Stimulated activated CD8-positive, alpha-beta memory T cell treated with anti-CD3 and anti-CD28 coated beads, Interleukin-7, amount 100 ng/mL, for 4 hours (primary cell): Measurements from ENCODE around the gene KCNQ1.

Source experiments
- DNase-seq, 2 donors: peaks; one replicate each; pipeline ENCODE4 v3.0.0-alpha.2; 2020; ENCODE audit warnings: low read depth in 2 of 2

The KCNQ1 gene

GRCh38 chr11:2825889-2826678, 381.3 kb downstream of the KCNQ1 start:
- no peak for DNase-seq

DNA sequence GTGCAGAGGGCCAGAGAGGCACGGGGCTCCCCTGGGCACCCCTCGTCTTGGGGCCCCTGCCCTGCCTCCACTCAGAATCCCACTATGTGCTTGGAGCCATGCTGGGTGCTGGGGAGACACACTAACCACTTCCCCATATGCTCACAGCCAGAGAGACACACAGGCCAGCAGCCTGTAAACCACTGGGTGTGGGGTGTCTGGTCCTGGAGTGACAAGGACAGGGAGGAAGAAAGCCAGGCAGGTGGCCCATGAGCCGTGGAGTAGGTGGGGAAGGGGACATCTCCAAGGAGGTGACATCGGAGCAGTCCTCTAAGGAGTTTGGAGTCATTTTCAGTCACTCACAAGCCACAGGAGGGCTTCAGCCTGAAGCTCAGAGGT, 381.9 kb downstream of the KCNQ1 start:
- no peak for DNase-seq

DNA sequence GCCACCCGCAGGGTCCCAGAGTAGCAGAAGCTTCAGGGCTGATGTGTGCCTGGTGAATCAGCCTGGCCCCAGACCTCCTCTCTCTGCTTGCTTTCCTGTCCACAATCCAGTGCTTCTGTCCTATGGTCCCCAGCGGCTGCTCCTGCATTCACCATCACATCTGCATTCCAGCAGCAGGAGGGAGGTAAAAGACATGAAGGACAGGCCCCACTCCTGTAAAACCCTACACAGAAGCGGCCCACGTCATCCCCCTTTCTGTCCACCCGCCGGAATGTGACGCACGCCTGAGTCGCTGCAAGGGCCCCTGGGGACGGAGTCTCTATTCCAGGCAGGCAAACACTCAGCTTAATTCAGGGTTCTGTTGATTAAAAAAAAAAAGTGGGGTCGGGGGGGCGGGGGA, 382.4 kb downstream of the KCNQ1 start:
- no peak for DNase-seq

DNA sequence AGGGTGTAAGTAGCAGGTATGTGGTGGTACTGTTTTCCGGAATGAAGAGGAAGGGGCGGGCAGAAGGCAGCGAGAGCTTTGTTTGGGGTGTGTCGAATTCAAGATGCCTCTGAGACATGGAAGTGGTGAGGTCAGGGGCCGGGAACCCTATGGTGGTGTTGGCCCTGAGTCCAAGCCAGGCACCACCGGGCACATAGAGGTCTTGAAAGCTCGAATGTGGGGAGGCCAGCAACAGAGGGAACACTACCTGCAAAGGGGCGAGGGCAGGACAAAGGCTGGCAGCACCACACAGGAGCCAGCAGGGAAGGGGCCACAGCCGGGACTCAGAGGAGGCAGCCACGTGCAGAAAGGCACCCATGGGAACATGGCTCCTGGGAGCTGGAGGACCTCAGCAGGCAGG, 383.0 kb downstream of the KCNQ1 start:
- DNase-seq = no peak

- no peak for DNase-seq
Measured at GRCh38 chr11:2828585-2829330, 383.9 kb downstream of the KCNQ1 start.

- no peak for DNase-seq
Measured at GRCh38 chr11:2830030-2830812, 385.4 kb downstream of the KCNQ1 start.

GRCh38 chr11:2830886-2831285, 386.1 kb downstream of the KCNQ1 start:
- DNase-seq = no peak

GRCh38 chr11:2831781-2832532, 387.1 kb downstream of the KCNQ1 start:
- DNase-seq = no peak

GRCh38 chr11:2832533-2833020, 387.8 kb downstream of the KCNQ1 start:
- no peak for DNase-seq

GRCh38 chr11:2833051-2833715, 388.4 kb downstream of the KCNQ1 start:
- DNase-seq = no peak

DNA sequence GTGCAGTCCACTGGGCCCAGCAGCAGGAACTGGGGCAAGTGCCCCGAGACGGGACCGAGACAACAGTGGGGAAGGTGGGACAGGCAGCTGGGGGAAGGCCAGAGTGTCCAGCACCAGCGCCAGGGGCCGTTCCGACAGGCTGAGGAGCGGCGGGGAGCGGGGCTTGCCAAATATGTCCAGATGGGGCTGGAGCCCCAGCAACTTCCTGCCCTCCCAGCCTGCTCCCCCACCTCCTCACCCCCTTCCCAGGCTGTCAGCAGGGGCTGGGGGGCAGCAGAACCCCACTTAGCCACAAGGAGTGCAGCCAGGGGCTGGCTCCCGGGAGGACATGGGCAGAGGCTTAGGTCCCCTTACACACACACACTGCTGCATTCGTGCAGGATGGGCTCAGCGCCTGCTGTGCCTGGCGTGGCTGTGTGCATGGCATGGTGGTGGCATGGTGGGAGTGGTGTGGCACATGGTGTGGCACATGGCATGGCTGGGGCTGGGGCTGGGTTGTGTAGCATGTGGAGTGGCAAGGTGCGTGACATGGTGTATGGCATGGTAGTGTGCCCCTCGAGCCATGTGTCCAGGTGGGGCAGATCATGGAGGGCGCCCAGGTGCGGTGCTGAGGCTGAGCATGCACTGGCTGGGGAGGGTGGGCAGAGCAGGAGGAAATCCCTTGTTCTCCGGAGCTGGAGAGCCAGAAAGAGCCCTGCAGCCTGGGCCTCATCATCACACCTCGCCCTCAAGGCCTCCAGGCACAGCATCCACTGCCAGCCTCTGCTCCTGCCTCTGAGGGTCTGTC, 389.1 kb downstream of the KCNQ1 start:
- no peak for DNase-seq

DNA sequence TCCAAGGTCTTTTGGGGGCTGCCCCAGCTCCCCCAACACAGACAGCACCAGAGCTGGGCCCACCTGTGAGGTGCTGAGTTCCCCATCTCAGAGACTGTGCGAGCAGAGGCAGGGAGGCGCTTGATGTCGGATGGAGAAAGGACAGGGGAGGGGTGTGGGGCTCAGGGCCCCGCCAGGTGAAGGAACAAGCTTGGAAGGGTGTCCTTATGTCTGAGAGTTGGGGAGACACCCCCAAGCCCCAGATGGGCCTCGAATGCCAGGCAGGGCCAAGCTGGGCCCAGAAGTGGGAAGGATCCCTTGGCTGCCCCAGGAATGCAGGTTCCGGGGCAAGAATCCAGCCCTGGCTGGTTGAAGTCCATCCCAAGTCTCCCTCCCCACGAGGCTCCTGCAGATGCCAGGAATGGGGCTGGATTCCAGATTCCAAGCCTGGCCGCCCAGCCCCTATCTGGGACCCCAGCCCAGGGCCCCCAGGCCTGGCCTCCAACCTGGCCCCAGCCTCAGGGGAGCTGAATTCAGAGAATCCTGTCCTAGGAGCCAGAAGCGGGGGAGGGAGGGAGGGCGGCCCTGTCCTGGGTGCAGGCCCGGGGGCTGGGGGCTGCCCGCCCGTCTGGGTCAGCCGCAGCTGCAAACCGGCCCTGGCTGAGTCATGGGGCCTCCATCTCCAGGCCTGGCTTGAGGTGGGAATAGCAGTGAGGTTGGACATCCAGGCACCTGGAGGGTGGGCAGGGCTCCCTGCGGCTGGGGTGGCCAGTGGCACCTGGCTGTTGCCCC, 389.9 kb downstream of the KCNQ1 start:
- no peak for DNase-seq

- DNase-seq = no peak
Measured at GRCh38 chr11:2835296-2835695, 390.5 kb downstream of the KCNQ1 start.

DNA sequence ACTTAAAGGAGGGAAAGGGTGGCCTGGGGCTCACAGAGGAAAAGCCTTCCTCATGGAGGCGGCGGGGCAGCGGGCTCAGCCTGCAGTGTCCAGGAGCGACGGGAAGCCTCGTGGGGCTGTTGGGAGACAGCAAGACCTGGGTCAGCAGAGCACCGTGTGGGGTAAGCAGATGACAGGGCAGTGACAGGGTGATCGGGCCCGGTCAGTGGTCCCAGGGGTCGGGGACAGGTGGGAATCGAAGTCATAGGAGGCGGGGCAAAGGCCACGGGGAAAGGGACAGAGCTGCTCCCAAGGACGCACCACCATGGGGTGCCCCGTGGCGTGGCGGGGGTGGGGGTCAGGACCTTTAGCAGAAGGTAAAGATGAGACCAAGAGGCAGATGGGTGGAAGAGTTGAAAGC, 390.9 kb downstream of the KCNQ1 start:
- no peak for DNase-seq

DNA sequence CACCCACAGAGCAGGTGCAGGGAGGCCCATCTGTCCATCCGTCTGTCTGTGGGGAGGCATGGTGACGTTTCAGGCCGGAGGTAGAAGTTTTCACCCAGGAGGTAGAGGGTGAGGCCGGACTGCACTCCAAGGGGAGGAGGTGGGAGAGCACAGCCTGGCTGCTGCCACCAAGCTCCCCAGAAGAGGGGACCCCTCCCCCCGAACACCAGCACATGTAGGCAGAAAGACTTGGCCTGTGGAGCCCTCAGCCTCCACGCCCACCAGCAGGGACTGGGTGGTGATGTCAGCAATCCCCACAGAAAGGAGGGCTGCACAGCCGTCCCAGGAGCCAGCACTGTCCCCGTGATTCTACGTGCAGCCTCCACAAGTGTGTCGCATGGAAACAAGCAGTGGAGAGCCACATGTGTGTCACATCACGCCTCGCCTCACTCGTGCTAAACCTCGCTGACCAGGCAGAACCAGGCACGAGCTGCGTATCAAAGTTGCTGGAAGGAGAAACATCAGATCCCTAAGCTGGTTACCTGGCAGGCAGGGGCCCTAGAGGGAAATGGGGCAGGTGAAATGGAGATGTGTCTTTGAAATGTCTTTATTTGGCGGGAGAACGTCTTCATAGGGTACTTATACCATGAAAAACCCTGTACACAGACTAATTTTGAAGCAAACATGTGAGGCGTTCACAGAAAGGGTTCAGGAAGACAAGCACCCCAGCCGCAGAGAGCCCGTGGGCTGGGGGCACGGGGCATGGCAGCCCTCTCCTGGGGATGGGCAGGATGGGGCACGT, 391.7 kb downstream of the KCNQ1 start:
- DNase-seq = no peak

- no peak for DNase-seq
Measured at GRCh38 chr11:2837096-2837601, 392.3 kb downstream of the KCNQ1 start.

DNA sequence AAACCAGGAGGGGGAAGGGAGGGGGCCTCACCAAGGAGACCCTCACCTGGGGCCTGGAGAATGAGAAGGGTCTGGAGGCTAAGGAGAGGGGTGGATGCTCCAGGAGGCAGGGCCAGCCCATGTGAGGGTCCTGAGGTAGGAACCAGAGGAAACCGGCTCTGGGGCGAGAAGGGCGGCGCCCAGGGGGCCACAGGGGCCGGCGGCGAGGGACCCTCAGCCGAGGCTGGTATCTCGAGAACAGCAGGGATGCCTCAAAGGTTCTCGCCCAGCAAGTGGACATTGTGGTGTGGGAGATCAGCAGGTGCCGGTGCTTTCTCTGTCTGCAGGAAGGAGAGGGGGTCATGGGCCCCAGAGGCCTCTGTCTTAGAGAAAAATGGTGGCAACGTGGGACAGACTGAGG, 392.8 kb downstream of the KCNQ1 start:
- DNase-seq = no peak

DNA sequence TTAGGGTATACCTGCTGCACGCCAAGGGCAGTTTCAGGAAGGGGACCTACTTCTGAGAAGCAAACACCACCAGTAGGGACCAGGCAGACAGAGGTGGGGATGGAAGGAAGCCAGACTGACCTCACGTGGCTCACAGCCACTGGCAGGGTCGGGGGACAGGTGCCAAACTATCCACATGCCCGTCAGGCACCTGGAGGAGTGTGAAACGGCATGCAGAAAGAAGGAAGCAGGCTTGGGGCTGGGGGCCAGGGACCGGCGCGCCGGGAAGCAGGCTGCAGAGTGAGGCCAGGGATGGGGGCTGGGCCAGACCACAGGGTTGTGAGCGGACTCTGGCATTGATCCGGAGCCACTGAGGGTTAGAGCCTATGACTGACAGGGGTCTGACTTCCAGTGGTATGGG, 393.3 kb downstream of the KCNQ1 start:
- DNase-seq = no peak
